HG03558 (cell line): ENCODE results near the gene ASTN2.

Source experiments
- ATAC-seq: cut with Tn5 transposase; IDR thresholded peaks from one replicate; pipeline ENCODE4 v1.9.1; 2021; ENCODE audit warnings: moderate number of reproducible peaks; ENCODE audit not compliant: unreplicated experiment; ENCODE audit errors: extremely low read depth

Gene ASTN2

GRCh38 chr9:117414220-117414905, 494 bp downstream of the ASTN2 start:
- no peak for ATAC-seq

GRCh38 chr9:117413346-117414219, 1.3 kb downstream of the ASTN2 start:
- no peak for ATAC-seq

DNA sequence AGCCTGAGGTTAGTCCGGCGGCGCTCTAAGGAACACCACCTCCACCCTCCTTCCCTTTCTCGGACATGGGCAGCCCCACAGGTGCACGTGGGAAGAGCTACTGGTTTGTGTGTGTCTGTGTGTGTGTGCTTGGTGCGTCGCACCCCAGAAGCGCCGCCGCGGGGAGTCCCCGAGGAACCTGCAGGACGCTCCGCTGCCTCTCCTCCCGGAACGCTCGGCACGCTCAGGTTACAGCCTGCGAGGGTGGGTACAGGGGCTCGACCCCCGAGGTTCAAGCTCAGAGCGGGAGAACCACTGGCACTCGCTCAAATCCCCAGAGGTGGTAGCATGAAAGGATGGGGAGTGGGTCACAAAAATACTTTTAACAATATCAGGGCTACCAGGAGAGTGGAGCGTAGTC, 2.0 kb downstream of the ASTN2 start:
- no peak for ATAC-seq

- no peak for ATAC-seq
Measured at GRCh38 chr9:117412006-117412715, 2.7 kb downstream of the ASTN2 start.

DNA sequence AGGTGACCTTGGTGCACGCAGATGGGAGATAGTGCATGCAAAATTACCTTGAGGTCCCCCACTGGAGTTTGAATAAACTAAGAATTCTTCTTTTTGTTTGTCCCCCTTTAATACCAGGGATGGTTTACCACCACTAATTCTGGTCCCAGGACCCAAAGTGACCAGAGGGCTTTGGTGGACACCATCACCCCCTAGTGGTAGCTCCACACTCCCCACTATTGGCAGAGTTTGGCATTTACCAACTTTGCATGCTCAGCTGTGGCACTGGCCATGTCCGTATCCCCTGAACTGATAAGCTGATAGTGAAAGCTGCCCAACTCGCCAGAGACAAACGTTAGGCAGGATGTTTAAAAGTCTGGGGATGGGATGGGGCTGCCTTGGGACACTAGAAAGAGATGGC, 3.3 kb downstream of the ASTN2 start:
- no peak for ATAC-seq

GRCh38 chr9:117409321-117409720, 5.5 kb downstream of the ASTN2 start:
- no peak for ATAC-seq

GRCh38 chr9:117407436-117408022, 7.3 kb downstream of the ASTN2 start:
- no peak for ATAC-seq

GRCh38 chr9:117405950-117406705, 8.7 kb downstream of the ASTN2 start:
- no peak for ATAC-seq

DNA sequence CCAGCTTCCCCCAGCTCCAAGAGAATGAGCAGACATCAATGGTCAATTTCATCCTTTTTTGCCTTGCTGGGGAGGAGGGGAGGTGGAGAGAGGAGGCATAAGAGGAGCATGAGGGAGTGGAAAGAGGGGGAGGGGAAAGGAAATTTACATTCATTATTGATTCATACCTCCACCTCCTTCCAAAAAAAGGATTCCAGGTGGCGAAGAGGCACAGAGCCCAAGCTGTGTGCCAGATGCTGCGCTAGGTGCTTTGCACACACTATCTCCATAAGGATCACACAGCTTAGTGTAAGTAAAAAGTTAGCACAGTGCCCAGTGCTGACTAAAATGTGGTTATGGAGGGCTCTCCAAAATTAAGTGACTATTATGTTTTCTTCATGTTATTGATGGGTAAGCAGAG, 11.0 kb downstream of the ASTN2 start:
- no peak for ATAC-seq

- no peak for ATAC-seq
Measured at GRCh38 chr9:117403403-117403811, 11.4 kb downstream of the ASTN2 start.

DNA sequence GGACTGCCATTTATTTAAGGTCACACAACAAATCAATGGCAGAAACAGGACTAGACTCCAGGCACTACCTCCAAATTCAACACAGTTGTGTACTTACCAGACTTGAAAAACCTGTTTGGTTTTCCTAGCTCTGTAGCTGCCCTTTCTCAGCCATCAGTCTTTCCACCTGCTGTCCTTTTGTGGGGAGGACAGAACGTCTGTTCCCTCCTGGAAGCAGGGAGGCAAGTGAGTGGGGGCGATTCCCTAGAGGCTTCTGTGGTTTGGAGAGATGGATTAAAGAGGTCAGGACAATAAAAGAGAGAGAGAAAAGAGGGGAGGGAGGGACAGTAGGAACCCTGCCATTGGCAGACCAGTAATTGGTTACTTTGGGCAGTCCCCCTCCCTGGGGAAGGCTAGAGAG, 14.7 kb downstream of the ASTN2 start:
- ATAC-seq, result no peak

- ATAC-seq, result no peak
Measured at GRCh38 chr9:117395151-117395650, 19.7 kb downstream of the ASTN2 start.

DNA sequence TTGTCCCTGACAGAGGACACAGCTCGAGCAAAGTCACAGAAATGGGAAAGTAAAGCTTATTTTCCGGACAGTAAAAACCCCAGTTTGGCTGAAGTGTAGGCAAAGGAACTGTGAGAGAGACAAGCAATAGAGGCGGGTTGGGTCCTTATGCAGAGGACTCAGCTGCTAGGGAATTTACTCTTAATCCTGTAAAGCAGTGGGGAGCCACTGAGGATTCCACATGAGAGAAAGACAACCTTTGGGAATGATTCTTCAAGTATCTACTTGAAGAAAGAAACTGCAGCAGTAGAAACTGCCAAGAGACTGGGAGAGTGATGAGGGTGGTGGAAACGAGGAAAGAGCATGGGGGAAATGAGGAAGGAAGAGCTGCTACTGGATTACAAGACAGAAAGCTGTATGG, 20.2 kb downstream of the ASTN2 start:
- no peak for ATAC-seq

- no peak for ATAC-seq
Measured at GRCh38 chr9:117392992-117393391, 21.9 kb downstream of the ASTN2 start.

DNA sequence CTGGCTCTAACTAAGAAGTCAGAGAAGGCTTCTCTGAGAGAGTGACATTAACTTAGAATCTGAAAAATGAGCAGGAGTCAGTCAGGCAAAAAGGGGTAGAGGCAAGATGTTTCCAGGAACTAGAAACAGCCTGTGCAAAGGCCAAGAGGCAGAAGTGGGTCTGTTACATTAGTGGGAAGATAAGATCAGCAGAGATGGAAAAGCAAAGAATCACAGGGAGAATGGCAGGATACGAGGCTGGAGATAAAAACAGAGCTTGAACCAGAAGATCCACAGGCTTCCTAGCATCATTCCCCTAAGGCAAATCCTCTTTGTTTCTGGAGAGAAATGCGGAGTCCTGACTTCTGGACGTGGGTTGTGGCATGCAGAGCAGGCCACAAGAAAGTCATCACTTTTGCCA, 27.4 kb downstream of the ASTN2 start:
- no peak for ATAC-seq

DNA sequence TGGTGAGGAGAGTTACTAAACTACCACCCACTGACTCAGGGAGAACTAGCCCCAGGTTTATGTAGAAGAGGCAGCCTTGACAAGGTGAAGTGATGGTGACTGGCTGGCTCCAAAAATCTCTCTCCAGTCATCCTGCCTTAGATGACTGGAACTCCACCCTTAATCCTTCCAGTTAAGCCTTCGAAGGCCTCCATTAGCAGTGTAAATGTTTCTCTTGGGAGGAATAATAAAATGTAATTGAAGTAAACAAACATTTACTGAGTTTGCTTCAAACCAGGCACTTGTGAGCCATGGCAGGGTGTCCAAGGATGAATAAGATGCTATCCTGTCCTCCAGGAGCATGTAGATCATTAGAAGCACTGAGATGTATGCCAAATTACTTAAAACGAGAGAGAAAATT, 35.5 kb downstream of the ASTN2 start:
- ATAC-seq, result no peak

DNA sequence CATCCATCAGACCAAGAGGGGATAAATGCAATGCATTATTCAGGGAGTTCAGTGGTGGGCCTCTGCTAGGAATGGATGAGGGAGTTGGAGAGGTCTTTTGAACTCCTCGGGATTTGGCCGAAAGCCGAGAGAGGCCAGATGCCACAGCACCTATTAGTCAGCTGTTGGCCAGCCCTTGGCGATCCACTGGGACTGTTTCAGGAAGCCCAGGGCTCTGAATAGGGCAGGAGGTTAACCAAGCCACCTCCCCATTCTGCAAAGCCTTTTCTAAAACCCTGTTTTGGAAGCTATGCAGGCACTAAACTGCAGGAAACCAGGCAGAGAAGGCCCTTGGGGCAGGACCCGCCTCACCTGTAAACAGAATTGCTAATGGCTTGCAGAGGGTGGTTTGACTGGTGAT, 37.8 kb downstream of the ASTN2 start:
- no peak for ATAC-seq

- ATAC-seq, result no peak
Measured at GRCh38 chr9:117375956-117376355, 38.9 kb downstream of the ASTN2 start.

GRCh38 chr9:117374076-117374725, 40.7 kb downstream of the ASTN2 start:
- no peak for ATAC-seq
